ENCODE data around the gene FRMPD1.

DNA sequence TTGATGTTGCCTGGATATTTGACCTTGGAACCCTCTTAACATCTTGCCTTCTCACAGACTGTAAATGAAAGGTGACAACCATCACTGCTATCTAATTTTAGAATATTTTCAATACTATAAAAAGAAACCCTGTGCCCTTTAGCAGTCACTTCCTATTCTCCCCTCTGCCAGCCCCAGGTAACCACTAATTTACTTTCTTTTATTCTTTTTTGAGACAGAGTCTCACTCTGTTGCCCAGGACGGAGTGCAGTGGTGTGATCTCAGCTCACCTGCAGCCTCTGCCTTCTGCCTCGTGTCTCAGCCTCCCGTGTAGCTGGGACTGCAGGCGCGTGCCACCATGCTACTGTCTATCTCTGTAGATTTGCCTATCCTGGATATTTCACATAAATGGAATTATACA is 43.6 kb downstream of the FRMPD1 start:
- TF ChIP-seq CTCF (conservative IDR thresholded peaks at IDR 0.05; ENCODE audit: low read length): no peak
- no peak for TF ChIP-seq EZH2phosphoT487 (IDR thresholded peaks at IDR 0.05; ENCODE audit: borderline replicate concordance)
